ENCODE results near the gene SARS1.

Gene SARS1

GRCh38 chr1:109225711-109226445, 12.2 kb downstream of the SARS1 start:
- no peak for DNase-seq (ENCODE audit: low spot score)

GRCh38 chr1:109228167-109228566, 14.4 kb downstream of the SARS1 start:
- no peak for DNase-seq (ENCODE audit: low spot score)

- peak; percentile 65 for DNase-seq (ENCODE audit: low spot score)
These were observed 15.9 kb downstream of the SARS1 start for GRCh38 chr1:109229531-109230127.

- DNase-seq (ENCODE audit: low spot score), result peak; percentile 55
These were observed 17.3 kb downstream of the SARS1 start for GRCh38 chr1:109231066-109231465.

GRCh38 chr1:109235137-109235536, 21.4 kb downstream of the SARS1 start:
- DNase-seq (ENCODE audit: low spot score), result no peak

- no peak for DNase-seq (ENCODE audit: low spot score)
These were observed 23.8 kb downstream of the SARS1 start for GRCh38 chr1:109237512-109237911.

GRCh38 chr1:109238382-109238781, 24.7 kb downstream of the SARS1 start:
- DNase-seq (ENCODE audit: low spot score), result no peak

- no peak for DNase-seq (ENCODE audit: low spot score)
These were observed 25.3 kb downstream of the SARS1 start for GRCh38 chr1:109239047-109239408.

GRCh38 chr1:109239409-109240068, 25.8 kb downstream of the SARS1 start:
- DNase-seq (ENCODE audit: low spot score), result no peak

- no peak for DNase-seq (ENCODE audit: low spot score)
These were observed 26.7 kb downstream of the SARS1 start for GRCh38 chr1:109240158-109241152.

- DNase-seq (ENCODE audit: low spot score), result no peak
These were observed 27.6 kb downstream of the SARS1 start for GRCh38 chr1:109241344-109241743.

- DNase-seq (ENCODE audit: low spot score), result no peak
These were observed 28.2 kb downstream of the SARS1 start for GRCh38 chr1:109241841-109242345.

- DNase-seq (ENCODE audit: low spot score), result no peak
These were observed 28.7 kb downstream of the SARS1 start for GRCh38 chr1:109242387-109242786.

- DNase-seq (ENCODE audit: low spot score), result no peak
These were observed 29.5 kb downstream of the SARS1 start for GRCh38 chr1:109243221-109243620.

- DNase-seq (ENCODE audit: low spot score), result no peak
These were observed 30.3 kb downstream of the SARS1 start for GRCh38 chr1:109243860-109244552.

- no peak for DNase-seq (ENCODE audit: low spot score)
These were observed 32.4 kb downstream of the SARS1 start for GRCh38 chr1:109246141-109246551.

GRCh38 chr1:109247401-109248365, 34.0 kb downstream of the SARS1 start:
- DNase-seq (ENCODE audit: low spot score), result no peak

GRCh38 chr1:109248444-109248796, 34.7 kb downstream of the SARS1 start:
- DNase-seq (ENCODE audit: low spot score), result no peak

- DNase-seq (ENCODE audit: low spot score), result no peak
These were observed 35.3 kb downstream of the SARS1 start, which contains the start of gene CELSR2 for GRCh38 chr1:109248797-109249629. Gene CELSR2 (plus strand): TSS chr1:109249539. CDS start chr1:109250080, 541 bp downstream.

All from globus pallidus (tissue), 1 donor.